Upper lobe of right lung (tissue), 1 donor: Measurements from ENCODE around the gene BTG1. TPM values are rescaled to one million over a fixed set of nuclear protein-coding genes. Genes with fewer than 3 reads are reported as not detected.
"Not testable (repeated sequence)": the region's sequence is repeated elsewhere in the genome, so short reads cannot be mapped to it uniquely, and the experiment has no call there.

Experiments used
- ATAC-seq: fragments of 200-7000 bp; cut with Tn5 transposase; one replicate; pipeline ENCODE4 v1.9.1; 2020; ENCODE audit warnings: mild to moderate bottlenecking, moderate library complexity
- DNase-seq: peaks from one replicate; pipeline ENCODE4 v3.0.0-alpha.2; 2020
- H3K27ac ChIP-seq: fragments of 200-600 bp; one replicate; pipeline ENCODE4 v1.8.0; 2022
- H3K27me3 ChIP-seq: fragments of 200-600 bp; one replicate; pipeline ENCODE4 v1.8.0; 2022; ENCODE audit warnings: mild to moderate bottlenecking
- H3K36me3 ChIP-seq: fragments of 200-600 bp; one replicate; pipeline ENCODE4 v1.8.0; 2022
- H3K4me1 ChIP-seq: fragments of 200-600 bp; one replicate; pipeline ENCODE4 v1.8.0; 2022
- H3K4me3 ChIP-seq: fragments of 200-600 bp; one replicate; pipeline ENCODE4 v1.8.0; 2022; ENCODE audit warnings: mild to moderate bottlenecking
- H3K9me3 ChIP-seq: fragments of 200-600 bp; one replicate; pipeline ENCODE4 v1.8.0; 2022
- intact Hi-C: fragments of 100-400 bp; cut with DNase I; formaldehyde crosslinking; loops from one replicate; pipeline ENCODE4 v1.11.0; 2022
- total RNA-seq: library from RNA; stranded (reverse); fragmentation: NEBNext Ultra II Directional; extraction: Animal tissue kit (Norgen Biotek cat#: 25700); gene quantifications from one replicate; pipeline ENCODE4 v1.2.1, GENCODE V29; 2021
- TF ChIP-seq, protein P1 (sequence below): fragments of 200-600 bp; IDR thresholded peaks from one replicate; pipeline ENCODE4 v1.8.0; 2022; ENCODE audit warnings: antibody characterized with exemption
- donor health status: DM: no; HTN: yes; CAD: no; lungs with severe emphysema.

BTG1 gene
- total RNA-seq, 1 donor from 2014 or later = 163 TPM

DNA sequence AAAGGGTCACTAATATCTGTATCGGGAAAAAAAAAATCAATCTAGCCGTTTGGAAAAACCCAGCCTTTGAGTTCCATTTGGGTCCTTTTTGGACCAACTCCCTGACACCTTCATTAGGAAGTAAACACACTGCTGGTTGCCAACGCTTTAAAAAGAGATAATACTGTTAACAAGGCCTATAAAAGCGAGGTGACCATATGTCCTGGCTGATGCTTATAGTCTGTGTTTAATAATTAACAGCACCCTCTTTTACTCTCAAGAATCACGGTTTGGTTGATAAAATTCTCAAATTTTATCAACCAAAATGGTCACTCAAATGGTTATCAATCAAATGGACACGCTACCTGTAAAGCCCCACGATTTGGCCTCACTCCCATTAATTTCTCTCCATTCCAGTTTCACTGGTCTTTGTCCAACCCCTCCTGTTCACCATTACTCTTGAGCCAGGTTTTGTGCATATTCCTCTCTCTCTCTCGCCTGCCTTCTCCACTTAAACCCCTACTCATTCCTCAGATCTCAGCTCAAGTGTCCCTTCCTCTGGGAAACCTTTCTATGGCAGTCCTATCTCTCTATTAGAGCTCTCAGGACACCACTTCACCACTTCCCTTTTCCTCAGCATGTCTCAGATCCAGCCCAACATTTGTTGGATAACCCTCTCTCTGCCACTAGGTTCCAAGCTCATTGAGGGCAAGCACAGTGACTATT is 9.5 kb downstream of the BTG1 start:
- Histone ChIP-seq H3K9me3 (no peaks in the 10 kb centered on the region), H3K27ac (peak overlapping the region; percentile 61), H3K27me3 (no peaks in the 10 kb centered on the region), H3K36me3 (peaks cover 8% of the 10 kb centered on the region), H3K4me3 (peak overlapping the region; percentile 73), H3K4me1 (peaks cover 68% of the 10 kb centered on the region)
- TF ChIP-seq, protein P1, sequence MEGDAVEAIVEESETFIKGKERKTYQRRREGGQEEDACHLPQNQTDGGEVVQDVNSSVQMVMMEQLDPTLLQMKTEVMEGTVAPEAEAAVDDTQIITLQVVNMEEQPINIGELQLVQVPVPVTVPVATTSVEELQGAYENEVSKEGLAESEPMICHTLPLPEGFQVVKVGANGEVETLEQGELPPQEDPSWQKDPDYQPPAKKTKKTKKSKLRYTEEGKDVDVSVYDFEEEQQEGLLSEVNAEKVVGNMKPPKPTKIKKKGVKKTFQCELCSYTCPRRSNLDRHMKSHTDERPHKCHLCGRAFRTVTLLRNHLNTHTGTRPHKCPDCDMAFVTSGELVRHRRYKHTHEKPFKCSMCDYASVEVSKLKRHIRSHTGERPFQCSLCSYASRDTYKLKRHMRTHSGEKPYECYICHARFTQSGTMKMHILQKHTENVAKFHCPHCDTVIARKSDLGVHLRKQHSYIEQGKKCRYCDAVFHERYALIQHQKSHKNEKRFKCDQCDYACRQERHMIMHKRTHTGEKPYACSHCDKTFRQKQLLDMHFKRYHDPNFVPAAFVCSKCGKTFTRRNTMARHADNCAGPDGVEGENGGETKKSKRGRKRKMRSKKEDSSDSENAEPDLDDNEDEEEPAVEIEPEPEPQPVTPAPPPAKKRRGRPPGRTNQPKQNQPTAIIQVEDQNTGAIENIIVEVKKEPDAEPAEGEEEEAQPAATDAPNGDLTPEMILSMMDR = no peak
- DNase-seq (no peak), ATAC-seq (peak; percentile 48)
- intact Hi-C loops = no loop called here

DNA sequence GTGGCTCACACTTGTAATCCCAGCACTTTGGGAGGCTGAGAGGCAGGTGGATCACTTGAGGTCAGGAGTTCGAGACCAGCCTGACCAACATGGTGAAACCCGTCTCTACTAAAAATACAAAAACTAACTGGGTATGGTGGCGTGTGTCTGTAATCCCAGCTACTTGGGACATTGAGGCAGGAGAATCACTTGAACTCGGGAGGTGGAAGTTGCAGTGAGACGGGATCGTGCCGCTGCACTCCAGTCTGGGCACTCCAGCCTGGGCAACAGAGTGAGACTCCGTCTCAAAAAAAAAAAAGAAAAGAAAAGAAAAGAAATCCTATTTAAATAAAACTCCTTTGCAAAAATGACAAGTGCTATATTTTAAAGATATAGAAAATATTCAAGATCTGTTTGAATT is 10.1 kb downstream of the BTG1 start:
- DNase-seq, H3K27me3 ChIP-seq, ATAC-seq, H3K9me3 ChIP-seq, H3K36me3 ChIP-seq, intact Hi-C loops: not testable (repeated sequence)
- Histone ChIP-seq H3K4me1 (peaks cover 74% of the 10 kb centered on the region), H3K27ac (peak overlapping the region; percentile 61), H3K4me3 (peak overlapping the region; percentile 73)

DNA sequence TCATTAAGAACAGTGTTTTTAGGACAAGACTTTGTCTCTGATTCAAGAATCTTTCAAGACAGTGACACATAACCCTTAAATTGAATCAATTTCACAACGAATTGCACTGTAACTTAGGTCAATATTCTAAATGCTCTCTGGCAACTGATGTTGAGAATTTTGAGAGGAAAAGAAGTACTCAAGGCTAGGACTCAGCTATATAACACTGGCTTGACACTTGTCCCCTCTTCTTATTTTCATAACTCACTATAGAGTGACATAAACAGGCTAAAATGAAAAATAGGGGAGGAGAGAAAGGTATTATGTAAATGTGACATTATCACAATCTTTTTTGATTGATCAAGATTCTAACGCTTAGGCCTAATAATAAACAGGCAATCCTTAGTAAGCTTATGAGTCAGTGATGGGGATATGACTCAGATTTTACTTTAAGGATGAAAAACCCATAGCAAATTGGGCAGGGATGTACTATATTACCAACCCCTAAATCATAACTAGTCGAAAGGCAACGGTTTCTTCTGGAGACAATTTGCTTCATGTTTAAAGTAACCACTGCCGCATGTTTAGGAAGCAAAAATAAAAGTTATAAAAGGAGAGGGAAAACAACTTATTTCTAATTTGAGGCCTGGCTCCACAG is 10.9 kb downstream of the BTG1 start:
- Histone ChIP-seq H3K36me3 (no peaks in the 10 kb centered on the region), H3K27ac (peak overlapping the region; percentile 61), H3K9me3 (no peaks in the 10 kb centered on the region), H3K4me3 (peak overlapping the region; percentile 22), H3K4me1 (peaks cover 76% of the 10 kb centered on the region), H3K27me3 (no peaks in the 10 kb centered on the region)
- TF ChIP-seq, protein P1 = no peak
- no peak for ATAC-seq
- no peak for DNase-seq
- intact Hi-C loops = no loop called here

DNA sequence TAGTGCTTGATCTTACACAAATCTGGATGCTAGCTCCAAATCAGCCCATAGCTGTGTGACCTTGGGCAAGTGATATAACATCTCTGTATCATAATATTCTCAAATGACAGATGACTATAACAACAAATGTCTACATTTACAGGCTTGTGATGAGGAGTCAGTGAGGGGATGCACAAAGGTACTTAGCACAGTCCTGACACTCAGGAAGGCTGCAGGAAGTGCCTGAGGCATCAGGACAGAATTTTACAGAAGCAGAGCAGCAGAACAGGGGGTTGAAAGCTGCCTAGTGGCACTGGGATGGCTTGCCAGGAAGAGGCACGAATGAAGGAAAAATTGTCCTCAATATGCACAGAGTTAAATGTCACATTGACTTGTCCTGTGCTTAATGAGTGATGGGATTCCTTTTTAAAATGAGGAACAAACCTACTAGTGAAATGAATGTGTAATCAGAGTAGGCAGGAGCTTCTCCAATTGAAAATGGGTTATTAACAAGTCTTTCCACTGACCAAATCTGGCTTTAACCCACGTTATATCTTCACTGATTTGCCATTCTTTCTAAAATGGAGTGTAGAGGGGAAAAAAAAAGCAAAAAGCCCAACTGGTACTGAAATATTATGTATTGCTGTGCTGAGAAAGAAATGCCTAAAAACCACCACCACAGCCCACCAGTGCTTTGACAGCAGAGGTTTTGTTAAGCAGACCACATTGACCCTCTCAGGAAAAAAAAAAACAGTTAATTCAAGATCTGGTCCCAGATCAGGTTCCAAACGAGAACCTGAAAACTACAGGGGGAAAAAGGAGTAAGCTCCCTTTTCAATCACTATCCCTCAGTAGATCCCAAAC is 11.6 kb downstream of the BTG1 start:
- Histone ChIP-seq H3K4me1 (peaks cover 76% of the 10 kb centered on the region), H3K9me3 (no peaks in the 10 kb centered on the region), H3K4me3 (no peak overlapping the region), H3K27ac (peak overlapping the region; percentile 61), H3K36me3 (no peaks in the 10 kb centered on the region), H3K27me3 (no peaks in the 10 kb centered on the region)
- intact Hi-C loops = no loop called here
- DNase-seq = no peak
- ATAC-seq = peak; percentile 54
- TF ChIP-seq, protein P1 = no peak

DNA sequence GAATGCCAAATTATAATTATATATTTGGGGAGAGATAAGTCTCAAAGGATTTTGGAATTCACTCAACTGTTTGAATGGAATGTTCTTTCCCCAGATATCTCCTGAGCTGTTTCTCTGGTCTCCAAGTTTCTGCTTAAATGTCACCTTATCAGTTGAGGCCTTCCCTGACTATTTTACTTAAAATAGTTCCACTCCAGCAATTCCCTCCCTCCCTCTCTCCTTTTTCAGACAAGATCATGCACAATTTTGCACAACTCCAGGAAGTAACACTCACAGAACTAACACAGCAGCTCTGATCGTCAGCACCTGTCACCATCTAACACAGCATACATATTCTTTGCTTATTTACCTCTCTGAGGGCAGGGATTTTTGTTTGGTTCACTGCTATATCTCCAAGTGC is 12.5 kb downstream of the BTG1 start:
- Histone ChIP-seq H3K27me3 (no peaks in the 10 kb centered on the region), H3K36me3 (no peaks in the 10 kb centered on the region), H3K27ac (peak overlapping the region; percentile 61), H3K4me3 (no peak overlapping the region), H3K9me3 (no peaks in the 10 kb centered on the region), H3K4me1 (peaks cover 76% of the 10 kb centered on the region)
- intact Hi-C loops = no loop called here
- DNase-seq (no peak), ATAC-seq (peak; percentile 50)
- TF ChIP-seq, protein P1 = no peak

DNA sequence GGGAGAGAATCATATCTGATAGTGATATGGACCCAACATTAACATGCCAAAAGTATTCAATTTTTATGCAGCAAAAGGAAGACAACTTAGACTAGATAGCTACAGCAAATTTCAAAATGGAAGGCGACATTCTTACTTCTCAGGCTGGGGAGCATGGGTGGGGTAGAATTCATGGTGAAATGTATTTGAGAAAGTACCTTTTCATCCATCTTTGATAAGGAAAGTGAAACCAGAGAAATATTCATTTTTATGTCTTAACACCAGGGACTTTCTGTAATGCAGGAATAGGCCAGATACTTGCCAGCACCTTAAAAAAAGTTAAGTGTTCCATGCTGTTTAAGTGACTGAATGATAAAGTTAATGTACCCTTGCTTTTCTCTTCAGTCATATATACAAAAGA is 13.4 kb downstream of the BTG1 start:
- no peaks in the 10 kb centered on the region for H3K36me3 ChIP-seq
- intact Hi-C loops = no loop called here
- H3K4me3 ChIP-seq = no peak overlapping the region
- H3K27me3 ChIP-seq = no peaks in the 10 kb centered on the region
- H3K9me3 ChIP-seq = no peaks in the 10 kb centered on the region
- H3K4me1 ChIP-seq = peaks cover 68% of the 10 kb centered on the region
- ATAC-seq (no peak), DNase-seq (no peak)
- peak overlapping the region; percentile 61 for H3K27ac ChIP-seq
- TF ChIP-seq, protein P1 = no peak
